ENCODE results near the gene ALOX12. TPM values are rescaled to one million over a fixed set of nuclear protein-coding genes. Genes with fewer than 3 reads are reported as not detected.
"Not testable (repeated sequence)": the region's sequence is repeated elsewhere in the genome, so short reads cannot be mapped to it uniquely, and the experiment has no call there.

Gene ALOX12
- total RNA-seq, 6 experiments from 2014 or later = not detected

- Mint-ChIP-seq H3K9me3 (peaks cover 5% of the 10 kb centered on the region; the same call in 1 of the 2 replicates), H3K27ac (no peak overlapping the region), H3K27me3 (ENCODE audit: insufficient read depth) (peaks cover 3% of the 10 kb centered on the region), H3K4me3 (no peak overlapping the region), H3K36me3 (ENCODE audit: low read depth) (peaks cover 5% of the 10 kb centered on the region; the same call in 1 of the 2 replicates), H3K4me1 (ENCODE audit: low read depth) (no peaks in the 10 kb centered on the region)
- no peak for TF ChIP-seq CTCF (IDR thresholded peaks at IDR 0.05)
- DNase-seq = no peak
Measured at GRCh38 chr17:6985266-6985665, 10.6 kb upstream of the ALOX12 start.

GRCh38 chr17:6986676-6987075, 9.2 kb upstream of the ALOX12 start:
- Mint-ChIP-seq H3K4me3 (no peak overlapping the region), H3K4me1 (ENCODE audit: low read depth) (no peaks in the 10 kb centered on the region), H3K27me3 (ENCODE audit: insufficient read depth) (peaks cover 3% of the 10 kb centered on the region), H3K9me3 (no peaks in the 10 kb centered on the region; the same call in 1 of the 2 replicates), H3K36me3 (ENCODE audit: low read depth) (no peaks in the 10 kb centered on the region), H3K27ac (no peak overlapping the region)
- no peak for DNase-seq
- TF ChIP-seq CTCF (IDR thresholded peaks at IDR 0.05) = no peak

GRCh38 chr17:6989779-6990178, 6.1 kb upstream of the ALOX12 start:
- H3K36me3 Mint-ChIP-seq (ENCODE audit: low read depth) = no peaks in the 10 kb centered on the region
- no peak for TF ChIP-seq CTCF (IDR thresholded peaks at IDR 0.05)
- peaks cover 3% of the 10 kb centered on the region for H3K4me1 Mint-ChIP-seq (ENCODE audit: low read depth)
- no peaks in the 10 kb centered on the region; the same call in 1 of the 2 replicates for H3K9me3 Mint-ChIP-seq
- no peak for DNase-seq
- no peak overlapping the region for H3K4me3 Mint-ChIP-seq
- H3K27ac Mint-ChIP-seq = no peak overlapping the region
- H3K27me3 Mint-ChIP-seq (ENCODE audit: insufficient read depth) = peaks cover 3% of the 10 kb centered on the region

GRCh38 chr17:6993613-6994056, 2.2 kb upstream of the ALOX12 start:
- not testable (repeated sequence) for H3K9me3 Mint-ChIP-seq; H3K27ac Mint-ChIP-seq; H3K27me3 Mint-ChIP-seq (ENCODE audit: insufficient read depth); H3K4me1 Mint-ChIP-seq (ENCODE audit: low read depth); DNase-seq; H3K4me3 Mint-ChIP-seq
- peaks cover 13% of the 10 kb centered on the region for H3K36me3 Mint-ChIP-seq (ENCODE audit: low read depth)

GRCh38 chr17:6994118-6994598, 1.7 kb upstream of the ALOX12 start:
- no peak for TF ChIP-seq CTCF (IDR thresholded peaks at IDR 0.05)
- peaks cover 7% of the 10 kb centered on the region for H3K4me1 Mint-ChIP-seq (ENCODE audit: low read depth)
- H3K27ac Mint-ChIP-seq = no peak overlapping the region
- H3K4me3 Mint-ChIP-seq = no peak overlapping the region
- H3K36me3 Mint-ChIP-seq (ENCODE audit: low read depth) = peaks cover 13% of the 10 kb centered on the region
- no peak for DNase-seq
- H3K27me3 Mint-ChIP-seq (ENCODE audit: insufficient read depth) = peaks cover 1% of the 10 kb centered on the region; the same call in 1 of the 2 replicates
- H3K9me3 Mint-ChIP-seq = no peaks in the 10 kb centered on the region; the same call in 1 of the 2 replicates

GRCh38 chr17:6994666-6995256, 1.1 kb upstream of the ALOX12 start:
- DNase-seq = no peak
- Mint-ChIP-seq H3K36me3 (ENCODE audit: low read depth) (peaks cover 13% of the 10 kb centered on the region), H3K27ac (no peak overlapping the region), H3K9me3 (no peaks in the 10 kb centered on the region), H3K27me3 (ENCODE audit: insufficient read depth) (peaks cover 1% of the 10 kb centered on the region; the same call in 1 of the 2 replicates), H3K4me3 (no peak overlapping the region), H3K4me1 (ENCODE audit: low read depth) (peaks cover 7% of the 10 kb centered on the region)
- TF ChIP-seq CTCF (IDR thresholded peaks at IDR 0.05) = no peak

Measured in HFFc6 (cell line).